Sigmoid colon (tissue), 7 donors: ENCODE data around the gene TLNRD1. TPM values are rescaled to one million over a fixed set of nuclear protein-coding genes. Genes with fewer than 3 reads are reported as not detected.

Experiments used
- DNase-seq: peaks from one replicate; pipeline ENCODE4 v3.0.0-alpha.2; 2019
- H3K27ac ChIP-seq, 4 donors: fragments of 200-600 bp; sonication (generic); one replicate each; pipeline ENCODE4 v1.5.1; 2016 to 2019; ENCODE audit warnings: mild to moderate bottlenecking in 1 of 4
- H3K27me3 ChIP-seq, 3 donors: fragments of 200-600 bp; sonication (generic); one replicate each; pipeline ENCODE4 v1.5.1; 2019; ENCODE audit warnings: mild to moderate bottlenecking in 1 of 3
- H3K36me3 ChIP-seq, 4 donors: fragments of 200-600 bp; sonication (generic); one replicate each; pipeline ENCODE4 v1.5.1; 2016 to 2019
- H3K4me1 ChIP-seq, 4 donors: fragments of 200-600 bp; sonication (generic); one replicate each; pipeline ENCODE4 v1.5.1; 2017 to 2019
- H3K4me3 ChIP-seq, 4 donors: fragments of 200-600 bp; sonication (generic); one replicate each; pipeline ENCODE4 v1.5.1; 2017 to 2019; ENCODE audit warnings: mild to moderate bottlenecking in 2 of 4, moderate library complexity in 1 of 4
- H3K9me3 ChIP-seq, 4 donors: fragments of 200-600 bp in 3 of 4; sonication (generic) in 3 of 4; one replicate each; pipeline versions ENCODE4 v1.5.1 to v1.6.1; 2013 to 2019
- EP300 ChIP-seq, 4 donors: sonication (generic); formaldehyde crosslinking; IDR thresholded peaks; one replicate each; pipeline ENCODE4 v1.6.1; 2017; ENCODE audit warnings: antibody characterized with exemption in 4 of 4
- POLR2A ChIP-seq, 2 donors: fragments of 450-650 bp; IDR thresholded peaks; one replicate each; pipeline ENCODE4 v1.6.1; 2016; ENCODE audit warnings: antibody characterized with exemption in 2 of 2, mild to moderate bottlenecking in 2 of 2, moderate library complexity in 2 of 2
- POLR2AphosphoS5 ChIP-seq, 4 donors: sonication (generic); formaldehyde crosslinking; IDR thresholded peaks; one replicate each; pipeline ENCODE4 v1.6.1; 2017; ENCODE audit warnings: antibody characterized with exemption in 4 of 4
- whole genome bisulfite sequencing, 2 donors: extraction: QIAGEN DNeasy Blood & Tissue Kit; methylation state at CpG; one replicate each; pipeline ENCODE4 v1.1.7; 2013; 5-methylcytosine and 5-hydroxymethylcytosine counted together
- intact Hi-C: fragments of 100-400 bp; cut with DNase I; formaldehyde crosslinking; loops from one replicate; pipeline ENCODE4 v1.15.1; 2023
- polyA plus RNA-seq, 3 donors: library from polyadenylated mRNA; stranded (reverse); fragments of 200-250 nt; gene quantifications; one replicate each; pipeline ENCODE4 v1.2.3, GENCODE V29; 2013
- total RNA-seq, 4 donors: library from RNA; depleted of rRNA; stranded (reverse); fragments of >200 nt; gene quantifications; one replicate each; pipeline ENCODE4 v1.1.0, GENCODE V29; 2016
- TF ChIP-seq, protein P1 (sequence below), 4 experiments: fragments of 450-650 bp in 3 of 4; fragments of 200-600 bp in 1 of 4; IDR thresholded peaks; one replicate each; pipeline ENCODE4 v1.5.1; 2016 to 2019; ENCODE audit warnings: antibody characterized with exemption in 4 of 4, mild to moderate bottlenecking in 3 of 4, moderate library complexity in 2 of 4
- donor health status: healthy with polysubstance abuse.
- donor health status: Bipolar disorder and iron deficiency.
- donor health status: healthy.

The TLNRD1 gene
- total and polyA plus RNA-seq, 7 donors: 6.6 to 18.3 (median 12.5) TPM

- H3K27me3 ChIP-seq: no peaks in the 10 kb centered on the region
- 80 to 83% methylated on average over 2 of the region's 2 CpGs for WGBS, 2 donors
- H3K4me3 ChIP-seq: no peak overlapping the region
- TF ChIP-seq, protein P1, sequence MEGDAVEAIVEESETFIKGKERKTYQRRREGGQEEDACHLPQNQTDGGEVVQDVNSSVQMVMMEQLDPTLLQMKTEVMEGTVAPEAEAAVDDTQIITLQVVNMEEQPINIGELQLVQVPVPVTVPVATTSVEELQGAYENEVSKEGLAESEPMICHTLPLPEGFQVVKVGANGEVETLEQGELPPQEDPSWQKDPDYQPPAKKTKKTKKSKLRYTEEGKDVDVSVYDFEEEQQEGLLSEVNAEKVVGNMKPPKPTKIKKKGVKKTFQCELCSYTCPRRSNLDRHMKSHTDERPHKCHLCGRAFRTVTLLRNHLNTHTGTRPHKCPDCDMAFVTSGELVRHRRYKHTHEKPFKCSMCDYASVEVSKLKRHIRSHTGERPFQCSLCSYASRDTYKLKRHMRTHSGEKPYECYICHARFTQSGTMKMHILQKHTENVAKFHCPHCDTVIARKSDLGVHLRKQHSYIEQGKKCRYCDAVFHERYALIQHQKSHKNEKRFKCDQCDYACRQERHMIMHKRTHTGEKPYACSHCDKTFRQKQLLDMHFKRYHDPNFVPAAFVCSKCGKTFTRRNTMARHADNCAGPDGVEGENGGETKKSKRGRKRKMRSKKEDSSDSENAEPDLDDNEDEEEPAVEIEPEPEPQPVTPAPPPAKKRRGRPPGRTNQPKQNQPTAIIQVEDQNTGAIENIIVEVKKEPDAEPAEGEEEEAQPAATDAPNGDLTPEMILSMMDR (IDR thresholded peaks at IDR 0.05): no peak
- TF ChIP-seq POLR2A (IDR thresholded peaks at IDR 0.05) (no peak), POLR2AphosphoS5 (IDR thresholded peaks at IDR 0.05) (no peak), EP300 (IDR thresholded peaks at IDR 0.05) (no peak)
- H3K9me3 ChIP-seq: no peaks in the 10 kb centered on the region
- no peak overlapping the region for H3K27ac ChIP-seq
- no peak for DNase-seq
- H3K4me1 ChIP-seq: peaks cover 0 to 24% (median 16%) of the 10 kb centered on the region in 4 donors
- intact Hi-C loops: loop anchor here (2.0 to 10.0 kb wide), 2 partner anchors 276 to 514 kb away; partner anchors contain the start of gene ABHD17C
- H3K36me3 ChIP-seq: peaks cover 0 to 7% (median 0%) of the 10 kb centered on the region in 4 donors
Observed at GRCh38 chr15:80971143-80971542, 29.6 kb upstream of the TLNRD1 start.

GRCh38 chr15:80972276-80972675 lies 28.4 kb upstream of the TLNRD1 start:
- H3K4me3 ChIP-seq: no peak overlapping the region
- H3K36me3 ChIP-seq: peaks cover 0 to 7% (median 0%) of the 10 kb centered on the region in 4 donors
- WGBS, 2 donors: 93 to 95% methylated on average over 3 of the region's 3 CpGs
- H3K27me3 ChIP-seq: no peaks in the 10 kb centered on the region
- TF ChIP-seq POLR2A (IDR thresholded peaks at IDR 0.05) (no peak), EP300 (IDR thresholded peaks at IDR 0.05) (no peak), POLR2AphosphoS5 (IDR thresholded peaks at IDR 0.05) (no peak)
- TF ChIP-seq, protein P1 (IDR thresholded peaks at IDR 0.05): no peak
- no peak for DNase-seq
- no peak overlapping the region for H3K27ac ChIP-seq
- H3K4me1 ChIP-seq: peaks cover 0 to 15% (median 11%) of the 10 kb centered on the region in 4 donors
- no peaks in the 10 kb centered on the region for H3K9me3 ChIP-seq
- intact Hi-C loops: loop anchor here (10.0 kb wide), 1 partner anchor 277 kb away; the partner anchor contains the start of gene ABHD17C

- TF ChIP-seq, protein P1 (IDR thresholded peaks at IDR 0.05): no peak
- TF ChIP-seq EP300 (IDR thresholded peaks at IDR 0.05) (no peak), POLR2AphosphoS5 (IDR thresholded peaks at IDR 0.05) (no peak), POLR2A (IDR thresholded peaks at IDR 0.05) (no peak)
- peaks cover 0 to 20% (median 5%) of the 10 kb centered on the region in 4 donors for H3K4me1 ChIP-seq
- no peak overlapping the region for H3K27ac ChIP-seq
- H3K27me3 ChIP-seq: no peaks in the 10 kb centered on the region
- DNase-seq: no peak
- intact Hi-C loops: loop anchor here (5.0 to 10.0 kb wide), 2 partner anchors 132 to 280 kb away; partner anchors contain the start of gene ABHD17C
- no peaks in the 10 kb centered on the region for H3K9me3 ChIP-seq
- WGBS, 2 donors: 96% methylated on average over 4 of the region's 4 CpGs
- peaks cover 0 to 17% (median 5%) of the 10 kb centered on the region in 4 donors for H3K36me3 ChIP-seq
- no peak overlapping the region for H3K4me3 ChIP-seq
Observed at GRCh38 chr15:80974914-80975313, 25.8 kb upstream of the TLNRD1 start.

- H3K4me3 ChIP-seq: no peak overlapping the region
- H3K4me1 ChIP-seq: peaks cover 0 to 20% (median 5%) of the 10 kb centered on the region in 4 donors
- 92 to 96% methylated on average over 4 of the region's 4 CpGs for WGBS, 2 donors
- H3K9me3 ChIP-seq: no peaks in the 10 kb centered on the region
- intact Hi-C loops: loop anchor here (2.0 to 10.0 kb wide), 3 partner anchors 130 to 290 kb away; partner anchors contain the start of gene ABHD17C
- no peaks in the 10 kb centered on the region for H3K27me3 ChIP-seq
- no peak for DNase-seq
- H3K27ac ChIP-seq: no peak overlapping the region
- H3K36me3 ChIP-seq: peaks cover 0 to 36% (median 6%) of the 10 kb centered on the region in 4 donors
- TF ChIP-seq EP300 (IDR thresholded peaks at IDR 0.05): no peak
- TF ChIP-seq, protein P1 (IDR thresholded peaks at IDR 0.05): no peak
- TF ChIP-seq POLR2A (IDR thresholded peaks at IDR 0.05): no peak
- TF ChIP-seq POLR2AphosphoS5 (IDR thresholded peaks at IDR 0.05): no peak
Observed at GRCh38 chr15:80976851-80977250, 23.9 kb upstream of the TLNRD1 start.
